B cell (primary cell): ENCODE measurements around the gene GLP2R. TPM values are rescaled to one million over a fixed set of nuclear protein-coding genes. Genes with fewer than 3 reads are reported as not detected.

Source experiments
- ATAC-seq: fragments of 200-7000 bp; cut with Tn5 transposase; one replicate; pipeline ENCODE4 v1.10.0; 2021; ENCODE audit warnings: low read depth, mild to moderate bottlenecking, moderate number of reproducible peaks, moderate library complexity
- CTCF ChIA-PET: fragments of 350-600 bp; sonication (Branson Sonifier 250); formaldehyde crosslinking; loops from one replicate; lab custom pipeline; 2021; ENCODE audit warnings: antibody characterized with exemption, inconsistent platforms; lab: Charles Lee
- POLR2A ChIA-PET: fragments of 350-600 bp; sonication (Branson Sonifier 250); formaldehyde crosslinking; loops from one replicate; lab custom pipeline; 2021; ENCODE audit warnings: antibody characterized with exemption; lab: Charles Lee
- DNase-seq: peaks from one replicate; pipeline ENCODE4 v3.0.0; 2013
- H2AFZ ChIP-seq: 2 replicates; pipeline ENCODE4 v1.6.1; 2012; ENCODE audit warnings: mild to moderate bottlenecking, low read depth, low read length; ENCODE audit not compliant: insufficient read depth, poor library complexity, severe bottlenecking
- H3K27ac ChIP-seq, 2 donors: 1 replicate in 1 of 2; 2 replicates in 1 of 2; pipeline ENCODE4 v1.5.1; 2012 to 2013; ENCODE audit warnings: low read length in 2 of 2, mild to moderate bottlenecking in 2 of 2, moderate library complexity in 1 of 2
- H3K27me3 ChIP-seq, 4 experiments: fragments of 200-600 bp in 1 of 4; sonication (generic) in 1 of 4; replicated peaks in 1 of 4; 1 replicate in 2 of 4; 2 replicates in 2 of 4; pipeline versions ENCODE4 v1.6.1 to v1.7.0; 2013 to 2016; ENCODE audit warnings: low read length in 3 of 4, mild to moderate bottlenecking in 2 of 4, mixed read lengths in 1 of 4, moderate library complexity in 1 of 4; ENCODE audit not compliant: insufficient read depth in 4 of 4, control insufficient read depth in 3 of 4; ENCODE audit errors: control extremely low read depth in 1 of 4
- H3K36me3 ChIP-seq, 2 experiments: replicated peaks in 1 of 2; 1 replicate in 1 of 2; 2 replicates in 1 of 2; pipeline versions ENCODE4 v1.6.1 to v1.7.1; 2013; ENCODE audit warnings: low read length in 1 of 2; ENCODE audit not compliant: insufficient read depth in 2 of 2, control insufficient read depth in 1 of 2; ENCODE audit errors: control extremely low read depth in 1 of 2, extremely low read depth in 1 of 2
- H3K4me1 ChIP-seq, 2 donors: fragments of 200-600 bp in 1 of 2; sonication (generic) in 1 of 2; 1 replicate in 1 of 2; 2 replicates in 1 of 2; pipeline versions ENCODE4 v1.5.1 to v1.6.1; 2013 to 2017; ENCODE audit warnings: low read length in 2 of 2; ENCODE audit not compliant: control insufficient read depth in 2 of 2, insufficient read depth in 2 of 2
- H3K4me2 ChIP-seq: replicated peaks from 2 replicates; pipeline ENCODE3; 2012; ENCODE audit warnings: mild to moderate bottlenecking, low read depth, low read length; ENCODE audit not compliant: poor library complexity, severe bottlenecking
- H3K4me3 ChIP-seq, 5 experiments: fragments of 200-600 bp in 1 of 5; sonication (generic) in 1 of 5; 1 replicate in 3 of 5; 2 replicates in 2 of 5; pipeline versions ENCODE4 v1.5.1 to v1.7.0; 2011 to 2016; ENCODE audit warnings: low read length in 4 of 5, mild to moderate bottlenecking in 4 of 5, low read depth in 2 of 5, control low read depth in 1 of 5, moderate library complexity in 1 of 5; ENCODE audit not compliant: insufficient read depth in 1 of 5; ENCODE audit errors: control extremely low read depth in 1 of 5, extremely low read depth in 1 of 5
- H3K79me2 ChIP-seq: fragments of 200-600 bp; sonication (generic); one replicate; pipeline ENCODE4 v1.6.0; 2016; ENCODE audit warnings: low read length; ENCODE audit not compliant: control insufficient read depth, insufficient read depth
- H3K9ac ChIP-seq: fragments of 200-600 bp; sonication (generic); 2 replicates; pipeline ENCODE4 v1.6.1; 2017; ENCODE audit warnings: mild to moderate bottlenecking, low read length, moderate library complexity
- H3K9me3 ChIP-seq, 3 donors: one replicate each; pipeline versions ENCODE4 v1.6.1 to v1.7.1; 2013; ENCODE audit warnings: low read length in 2 of 3; ENCODE audit not compliant: control insufficient read depth in 2 of 3, insufficient read depth in 1 of 3; ENCODE audit errors: control extremely low read depth in 1 of 3
- H4K20me1 ChIP-seq: 2 replicates; pipeline ENCODE4 v1.6.0; 2012; ENCODE audit warnings: mild to moderate bottlenecking, low read length; ENCODE audit not compliant: insufficient read depth, control insufficient read depth, poor library complexity, severe bottlenecking
- H3K27ac Mint-ChIP-seq: one replicate; pipeline ENCODE4 v1.8.0; 2021; ENCODE audit warnings: mixed read lengths
- H3K27me3 Mint-ChIP-seq: one replicate; pipeline ENCODE4 v1.8.0; 2021; ENCODE audit warnings: mixed read lengths
- H3K4me1 Mint-ChIP-seq: one replicate; pipeline ENCODE4 v1.8.0; 2021; ENCODE audit warnings: mixed read lengths
- H3K4me3 Mint-ChIP-seq: one replicate; pipeline ENCODE4 v1.8.0; 2021; ENCODE audit warnings: mixed read lengths
- H3K9me3 Mint-ChIP-seq: one replicate; pipeline ENCODE4 v1.8.0; 2022; ENCODE audit warnings: mixed read lengths; ENCODE audit not compliant: insufficient read depth
- CTCF ChIP-seq: fragments of 200-600 bp; IDR thresholded peaks from one replicate; pipeline ENCODE4 v1.8.0; 2022; ENCODE audit warnings: antibody characterized with exemption, mild to moderate bottlenecking
- EZH2 ChIP-seq: IDR thresholded peaks from 2 replicates; pipeline ENCODE4 v1.6.1; 2012; ENCODE audit warnings: borderline replicate concordance, low read depth, mild to moderate bottlenecking, moderate library complexity, low read length; ENCODE audit not compliant: insufficient read depth, poor library complexity, severe bottlenecking
- WGBS: methylation state at CpG from one replicate; pipeline ENCODE4 v1.1.5; 2013; ENCODE audit warnings: missing lambda C conversion rate; ENCODE audit not compliant: insufficient coverage; 5-methylcytosine and 5-hydroxymethylcytosine counted together
- intact Hi-C: fragments of 100-400 bp; cut with micrococcal nuclease; formaldehyde crosslinking; loops from one replicate; pipeline ENCODE4 v1.10.0; 2022
- polyA plus RNA-seq: library from polyadenylated mRNA; depleted of rRNA; stranded (reverse); fragments of >200 nt; gene quantifications from 2 replicates; pipeline ENCODE4 v1.2.3, GENCODE V29; 2012
- total RNA-seq, 2 donors: library from RNA; stranded (reverse); fragments of 120-200 nt in 1 of 2; gene quantifications; 1 replicate in 1 of 2; 2 replicates in 1 of 2; pipeline versions ENCODE4 v1.2.3 to v1.2.4, GENCODE V29; 2013 to 2022

Gene GLP2R
- total and polyA plus RNA-seq, 2 donors (not counting 1 experiment from before 2014, with no cell fraction given), result not detected

- Histone ChIP-seq H2AFZ (no peak overlapping the region), H3K9me3 (peaks cover 0 to 29% (median 0%) of the 10 kb centered on the region in 3 donors), H3K27ac (no peak overlapping the region), H3K9ac (no peak overlapping the region), H3K4me2 (no peak overlapping the region), H3K79me2 (no peaks in the 10 kb centered on the region), H4K20me1 (no peaks in the 10 kb centered on the region), H3K27me3 (peaks cover 0 to 9% (median 0%) of the 10 kb centered on the region in 4 experiments), H3K4me3 (no peak overlapping the region), H3K36me3 (no peaks in the 10 kb centered on the region), H3K4me1 (no peaks in the 10 kb centered on the region)
- 81% methylated on average over 3 of the region's 5 CpGs for WGBS
- H3K4me3 Mint-ChIP-seq, result no peak overlapping the region
- ATAC-seq, result no peak
- no peak for DNase-seq
- no peak for TF ChIP-seq EZH2
- no peak for TF ChIP-seq CTCF
- peaks cover 4% of the 10 kb centered on the region for H3K9me3 Mint-ChIP-seq
- H3K27me3 Mint-ChIP-seq, result peaks cover 4% of the 10 kb centered on the region
- CTCF ChIA-PET, result no interaction called here
- intact Hi-C loops, result no loop called here
- H3K4me1 Mint-ChIP-seq, result no peaks in the 10 kb centered on the region
- H3K27ac Mint-ChIP-seq, result no peak overlapping the region
- POLR2A ChIA-PET, result interaction anchor here (0.7 kb wide), 1 partner anchor 10 kb away, joined by 7 read pairs; no protein-coding TSS in a partner anchor
Observed at GRCh38 chr17:9859781-9860180, 34.1 kb downstream of the GLP2R start.

- POLR2A ChIA-PET, result no interaction called here
- H3K27me3 Mint-ChIP-seq, result peaks cover 4% of the 10 kb centered on the region
- Histone ChIP-seq H3K4me1 (no peaks in the 10 kb centered on the region), H3K27ac (no peak overlapping the region), H3K9me3 (peaks cover 0 to 29% (median 0%) of the 10 kb centered on the region in 3 donors), H3K27me3 (peaks cover 0 to 9% (median 0%) of the 10 kb centered on the region in 4 experiments), H2AFZ (no peak overlapping the region), H3K36me3 (no peaks in the 10 kb centered on the region), H3K9ac (no peak overlapping the region), H3K4me3 (no peak overlapping the region), H4K20me1 (no peaks in the 10 kb centered on the region), H3K4me2 (no peak overlapping the region), H3K79me2 (no peaks in the 10 kb centered on the region)
- peaks cover 4% of the 10 kb centered on the region for H3K9me3 Mint-ChIP-seq
- DNase-seq, result no peak
- CTCF ChIA-PET, result no interaction called here
- no peak overlapping the region for H3K27ac Mint-ChIP-seq
- no peaks in the 10 kb centered on the region for H3K4me1 Mint-ChIP-seq
- intact Hi-C loops, result no loop called here
- ATAC-seq, result no peak
- WGBS, result no CpG with 5 or more reads among the region's 7 CpGs
- H3K4me3 Mint-ChIP-seq, result no peak overlapping the region
- TF ChIP-seq CTCF (no peak), EZH2 (no peak)
Observed at GRCh38 chr17:9860851-9861250, 35.1 kb downstream of the GLP2R start.
